Measurements from ENCODE around the gene NEMP1.
A peak's percentile ranks its signal among the peaks of the same experiment; 100 is the strongest.

DNA sequence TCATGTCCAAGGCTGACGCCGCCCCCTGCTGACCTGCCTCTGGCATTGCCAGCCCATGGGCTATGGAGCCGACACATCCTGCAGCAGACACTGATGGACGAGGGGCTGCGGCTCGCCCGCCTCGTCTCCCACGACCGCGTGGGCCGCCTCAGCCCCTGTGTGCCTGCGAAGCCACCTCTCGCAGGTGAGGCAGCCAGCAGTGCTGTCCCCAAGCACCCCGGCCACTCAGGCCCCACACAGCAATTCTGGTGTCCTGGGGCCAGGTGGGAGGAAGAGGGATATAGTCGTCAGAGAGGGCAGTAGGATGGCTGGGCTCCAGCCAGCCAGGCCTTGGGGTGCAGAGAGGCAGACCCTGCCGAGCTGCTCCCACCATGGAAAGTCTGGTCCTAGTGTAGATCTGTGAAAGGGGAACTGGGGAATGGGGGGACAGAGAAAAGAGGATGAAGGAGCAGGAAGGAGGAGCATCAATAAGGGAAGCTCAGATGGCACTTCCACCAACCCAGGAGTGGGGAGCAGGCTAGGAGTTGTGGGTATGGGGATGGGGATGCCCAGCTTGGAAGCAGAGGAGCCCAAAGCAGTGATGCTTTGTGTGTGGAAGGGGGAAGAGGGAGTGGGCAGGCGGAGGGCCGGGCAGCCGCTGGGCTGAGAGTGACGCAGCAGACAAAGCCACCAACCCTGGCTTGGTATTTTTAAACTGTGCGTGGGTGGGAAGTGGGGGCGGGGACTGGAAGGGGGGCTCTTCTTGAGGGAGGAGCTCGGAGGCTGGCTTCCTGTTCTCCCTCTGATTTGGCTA is 15.0 kb upstream of the NEMP1 start:
- TF ChIP-seq RAD21 (IDR thresholded peaks at IDR 0.05; ENCODE audit: low read depth) (peak; percentile 87), CREB1 (IDR thresholded peaks at IDR 0.05; ENCODE audit: low read depth) (no peak), EP300 (IDR thresholded peaks at IDR 0.05; ENCODE audit: borderline replicate concordance) (no peak), TAF1 (IDR thresholded peaks at IDR 0.05; ENCODE audit: low read depth) (no peak), TCF12 (IDR thresholded peaks at IDR 0.05; ENCODE audit: low read depth) (no peak)
- TF ChIP-seq, protein P1, sequence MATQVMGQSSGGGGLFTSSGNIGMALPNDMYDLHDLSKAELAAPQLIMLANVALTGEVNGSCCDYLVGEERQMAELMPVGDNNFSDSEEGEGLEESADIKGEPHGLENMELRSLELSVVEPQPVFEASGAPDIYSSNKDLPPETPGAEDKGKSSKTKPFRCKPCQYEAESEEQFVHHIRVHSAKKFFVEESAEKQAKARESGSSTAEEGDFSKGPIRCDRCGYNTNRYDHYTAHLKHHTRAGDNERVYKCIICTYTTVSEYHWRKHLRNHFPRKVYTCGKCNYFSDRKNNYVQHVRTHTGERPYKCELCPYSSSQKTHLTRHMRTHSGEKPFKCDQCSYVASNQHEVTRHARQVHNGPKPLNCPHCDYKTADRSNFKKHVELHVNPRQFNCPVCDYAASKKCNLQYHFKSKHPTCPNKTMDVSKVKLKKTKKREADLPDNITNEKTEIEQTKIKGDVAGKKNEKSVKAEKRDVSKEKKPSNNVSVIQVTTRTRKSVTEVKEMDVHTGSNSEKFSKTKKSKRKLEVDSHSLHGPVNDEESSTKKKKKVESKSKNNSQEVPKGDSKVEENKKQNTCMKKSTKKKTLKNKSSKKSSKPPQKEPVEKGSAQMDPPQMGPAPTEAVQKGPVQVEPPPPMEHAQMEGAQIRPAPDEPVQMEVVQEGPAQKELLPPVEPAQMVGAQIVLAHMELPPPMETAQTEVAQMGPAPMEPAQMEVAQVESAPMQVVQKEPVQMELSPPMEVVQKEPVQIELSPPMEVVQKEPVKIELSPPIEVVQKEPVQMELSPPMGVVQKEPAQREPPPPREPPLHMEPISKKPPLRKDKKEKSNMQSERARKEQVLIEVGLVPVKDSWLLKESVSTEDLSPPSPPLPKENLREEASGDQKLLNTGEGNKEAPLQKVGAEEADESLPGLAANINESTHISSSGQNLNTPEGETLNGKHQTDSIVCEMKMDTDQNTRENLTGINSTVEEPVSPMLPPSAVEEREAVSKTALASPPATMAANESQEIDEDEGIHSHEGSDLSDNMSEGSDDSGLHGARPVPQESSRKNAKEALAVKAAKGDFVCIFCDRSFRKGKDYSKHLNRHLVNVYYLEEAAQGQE (IDR thresholded peaks at IDR 0.05; ENCODE audit: low read depth): no peak
- TF ChIP-seq, protein P2, sequence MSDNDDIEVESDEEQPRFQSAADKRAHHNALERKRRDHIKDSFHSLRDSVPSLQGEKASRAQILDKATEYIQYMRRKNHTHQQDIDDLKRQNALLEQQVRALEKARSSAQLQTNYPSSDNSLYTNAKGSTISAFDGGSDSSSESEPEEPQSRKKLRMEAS (IDR thresholded peaks at IDR 0.05): no peak

Measured in Ishikawa (cell line).